A549 (cell line): Measurements from ENCODE around the gene DIAPH2. TPM values are rescaled to one million over a fixed set of nuclear protein-coding genes. Genes with fewer than 3 reads are reported as not detected.

ENCODE experiments used
- ATAC-seq, 2 experiments: fragments of 200-7000 bp in 1 of 2; fragments of >200 bp in 1 of 2; cut with Nextera tagmentation in 1 of 2; cut with Tn5 transposase in 1 of 2; 3 replicates each; pipeline versions ENCODE4 v1.8.0 to v1.9.1; 2018 to 2020; ENCODE audit warnings: mild to moderate bottlenecking in 1 of 2, moderate library complexity in 1 of 2
- CTCF ChIA-PET: fragments of 300-600 bp; sonication (Branson Sonifier 250); formaldehyde crosslinking; extraction: SDS; loops from one replicate; lab custom pipeline; 2021; ENCODE audit warnings: antibody characterized with exemption, inconsistent platforms; lab: Yijun Ruan, JAX
- POLR2A ChIA-PET: fragments of 350-600 bp; formaldehyde crosslinking; extraction: SDS; loops from one replicate; lab custom pipeline; 2021; ENCODE audit warnings: antibody characterized with exemption, inconsistent platforms; lab: Yijun Ruan, JAX
- DNase-seq, 2 experiments: peaks; one replicate each; pipeline versions ENCODE4 v3.0.0 to v3.0.0-alpha.2; 2011 to 2016; ENCODE audit warnings: low read depth in 1 of 2, low spot score in 1 of 2
- FAIRE-seq: peaks from 2 replicates; lab custom pipeline; 2011; peaks lifted over from hg19 to GRCh38; lab: Jason Lieb, UNC
- H3K27ac ChIP-seq, 2 experiments: fragments of >200 bp; sonication (Bioruptor Twin); formaldehyde crosslinking; 3 replicates each; pipeline ENCODE4 v1.5.1; 2016 to 2017
- H3K4me1 ChIP-seq: fragments of >200 bp; sonication (Bioruptor Twin); formaldehyde crosslinking; 3 replicates; pipeline ENCODE4 v1.6.1; 2016
- H3K4me2 ChIP-seq: fragments of >200 bp; sonication (Bioruptor Twin); formaldehyde crosslinking; 3 replicates; pipeline ENCODE4 v1.6.1; 2016
- H3K4me3 ChIP-seq: fragments of >200 bp; sonication (Bioruptor Twin); formaldehyde crosslinking; 3 replicates; pipeline ENCODE4 v1.5.1; 2016
- H3K9me3 ChIP-seq: fragments of >200 bp; sonication (Bioruptor Twin); formaldehyde crosslinking; 3 replicates; pipeline ENCODE4 v1.6.1; 2016
- CHD2 ChIP-seq: fragments of 150-350 bp; IDR thresholded peaks from 2 replicates; pipeline ENCODE4 v1.6.1; 2014; ENCODE audit warnings: low read length; ENCODE audit not compliant: partially characterized antibody
- CHD4 ChIP-seq: fragments of 200-600 bp; sonication (generic); IDR thresholded peaks from 2 replicates; pipeline ENCODE4 v1.6.1; 2016; ENCODE audit warnings: antibody characterized with exemption, mild to moderate bottlenecking, borderline replicate concordance
- CTCF ChIP-seq: fragments of >200 bp; sonication (Bioruptor Twin); formaldehyde crosslinking; IDR thresholded peaks from 3 replicates; pipeline ENCODE4 v1.5.1; 2016
- E2F6 ChIP-seq: IDR thresholded peaks from 2 replicates; pipeline ENCODE4 v1.6.1; 2012; ENCODE audit warnings: low read depth, borderline replicate concordance
- EP300 ChIP-seq, 2 experiments: fragments of >200 bp; sonication (Bioruptor Twin); formaldehyde crosslinking; IDR thresholded peaks; 2 replicates in 1 of 2; 3 replicates in 1 of 2; pipeline ENCODE4 v1.6.1; 2016 to 2017
- ESRRA ChIP-seq: fragments of 150-350 bp; IDR thresholded peaks from 2 replicates; pipeline ENCODE4 v1.6.1; 2014; ENCODE audit warnings: mild to moderate bottlenecking, low read length, borderline replicate concordance
- GATA3 ChIP-seq: IDR thresholded peaks from 2 replicates; pipeline ENCODE4 v1.6.1; 2012; ENCODE audit warnings: borderline replicate concordance
- HDAC2 ChIP-seq: fragments of 200-600 bp; sonication (generic); IDR thresholded peaks from 2 replicates; pipeline ENCODE4 v1.6.1; 2016
- HEYL ChIP-seq: fragments of 250-450 bp; sonication (Bioruptor Pico); IDR thresholded peaks from 2 replicates; pipeline ENCODE4 v1.8.0; 2021; ENCODE audit warnings: mild to moderate bottlenecking, moderate library complexity
- HMGXB4 ChIP-seq: fragments of 250-450 bp; sonication (Bioruptor Pico); IDR thresholded peaks from 2 replicates; pipeline ENCODE4 v1.5.0; 2021; ENCODE audit warnings: mild to moderate bottlenecking, moderate library complexity, borderline replicate concordance
- HOXA7 ChIP-seq: fragments of 250-450 bp; sonication (Bioruptor Pico); IDR thresholded peaks from 2 replicates; pipeline ENCODE4 v1.5.0; 2020; ENCODE audit warnings: mild to moderate bottlenecking, moderate library complexity
- KDM1A ChIP-seq: fragments of 200-600 bp; sonication (generic); IDR thresholded peaks from 2 replicates; pipeline ENCODE4 v1.6.1; 2016; ENCODE audit warnings: low read depth, mild to moderate bottlenecking
- MAFK ChIP-seq: fragments of 450-650 bp; IDR thresholded peaks from 2 replicates; pipeline ENCODE4 v1.6.1; 2014; ENCODE audit not compliant: partially characterized antibody
- NFE2L2 ChIP-seq: fragments of 150-350 bp; conservative IDR thresholded peaks from 2 replicates; pipeline ENCODE4 v1.6.1; 2014; ENCODE audit warnings: low read length
- NPAS2 ChIP-seq: fragments of 250-450 bp; sonication (Bioruptor Pico); IDR thresholded peaks from 2 replicates; pipeline ENCODE4 v1.8.0; 2022; ENCODE audit warnings: mild to moderate bottlenecking, moderate library complexity, borderline replicate concordance
- PHF8 ChIP-seq: fragments of 200-600 bp; sonication (generic); IDR thresholded peaks from 2 replicates; pipeline ENCODE4 v1.6.1; 2016; ENCODE audit warnings: low read depth, mild to moderate bottlenecking, antibody characterized with exemption, moderate library complexity, borderline replicate concordance
- RAD21 ChIP-seq, 2 experiments: fragments of >200 bp in 1 of 2; sonication (Bioruptor Twin) in 1 of 2; formaldehyde crosslinking in 1 of 2; IDR thresholded peaks in 1 of 2; conservative IDR thresholded peaks in 1 of 2; 2 replicates in 1 of 2; 3 replicates in 1 of 2; pipeline ENCODE4 v1.6.1; 2012 to 2018; ENCODE audit warnings: inconsistent platforms in 1 of 2
- RARB ChIP-seq: fragments of 250-450 bp; sonication (Bioruptor Pico); IDR thresholded peaks from 2 replicates; pipeline ENCODE4 v1.8.0; 2021; ENCODE audit warnings: mild to moderate bottlenecking, moderate library complexity
- RFX5 ChIP-seq: fragments of 450-650 bp; IDR thresholded peaks from 2 replicates; pipeline ENCODE4 v1.7.1; 2014; ENCODE audit warnings: antibody characterized with exemption, mild to moderate bottlenecking, moderate library complexity
- TFCP2L1 ChIP-seq: fragments of 250-450 bp; sonication (Bioruptor Pico); IDR thresholded peaks from 2 replicates; pipeline ENCODE4 v1.5.0; 2021; ENCODE audit warnings: mild to moderate bottlenecking
- ZC3H11A ChIP-seq: fragments of 450-650 bp; IDR thresholded peaks from 2 replicates; pipeline ENCODE4 v1.6.1; 2014; ENCODE audit warnings: antibody characterized with exemption, mild to moderate bottlenecking
- ZFP36 ChIP-seq: fragments of 450-650 bp; IDR thresholded peaks from 2 replicates; pipeline ENCODE4 v1.6.1; 2014; ENCODE audit warnings: borderline replicate concordance; ENCODE audit not compliant: partially characterized antibody
- ZSCAN20 ChIP-seq: fragments of 250-450 bp; sonication (Bioruptor Pico); IDR thresholded peaks from 2 replicates; pipeline ENCODE4 v1.8.0; 2022; ENCODE audit warnings: mild to moderate bottlenecking, moderate library complexity
- WGBS: methylation state at CpG from one replicate; pipeline ENCODE4 v1.1.6; 2017; ENCODE audit errors: missing lambda C conversion rate; 5-methylcytosine and 5-hydroxymethylcytosine counted together
- polyA plus RNA-seq, 4 experiments: library from polyadenylated mRNA; depleted of rRNA in 3 of 4; stranded (reverse); fragments of >200 nt; fragmentation: RNase III in 1 of 4; extraction: RNeasy Plus Mini Kit Qiagen cat#74134 plus additional on column Dnase treatment in 1 of 4; gene quantifications; 2 replicates in 3 of 4; 3 replicates in 1 of 4; pipeline ENCODE4 v1.2.3, GENCODE V29; 2011 to 2017

The DIAPH2 gene
- polyA plus RNA-seq, 2 of the 4 experiments (the other 2 are of a cell fraction) = 3.7 to 10.0 TPM

- 65% methylated on average over 1 of the region's 1 CpG for WGBS
- no peak for ATAC-seq
- H3K4me3 ChIP-seq = no peak overlapping the region
- no peaks in the 10 kb centered on the region for H3K9me3 ChIP-seq
- no peaks in the 10 kb centered on the region for H3K4me1 ChIP-seq
- no peak for DNase-seq
- TF ChIP-seq KDM1A (no peak), TFCP2L1 (CRISPR knock-in tag) (no peak), GATA3 (no peak), NPAS2 (CRISPR knock-in tag) (no peak), MAFK (no peak), CHD4 (no peak), RARB (no peak), ZFP36 (no peak), HOXA7 (CRISPR knock-in tag) (no peak), EP300 (IDR thresholded peaks at IDR 0.05) (no peak)
- H3K27ac ChIP-seq = no peak overlapping the region
- H3K4me2 ChIP-seq = no peak overlapping the region
- ChIA-PET POLR2A (no interaction called here), CTCF (no interaction called here)
- FAIRE-seq = no peak
These were observed 530.5 kb downstream of the DIAPH2 start for GRCh38 chrX:97215186-97215585.

GRCh38 chrX:97224148-97224547, 539.5 kb downstream of the DIAPH2 start:
- no peak overlapping the region for H3K4me2 ChIP-seq
- TF ChIP-seq TFCP2L1 (CRISPR knock-in tag) (no peak), CTCF (no peak), HMGXB4 (CRISPR knock-in tag) (no peak), CHD2 (no peak), NFE2L2 (no peak), ZFP36 (no peak), ZC3H11A (no peak), HDAC2 (no peak), HEYL (CRISPR knock-in tag) (no peak), PHF8 (no peak), E2F6 (no peak), RAD21 (conservative IDR thresholded peaks at IDR 0.05 in 1 of 2, IDR thresholded peaks at IDR 0.05 in 1 of 2) (no peak), KDM1A (no peak), RFX5 (no peak), ZSCAN20 (CRISPR knock-in tag) (no peak), HOXA7 (CRISPR knock-in tag) (no peak), ESRRA (no peak)
- DNase-seq (no peak), FAIRE-seq (peak; percentile 18), ATAC-seq (no peak)
- H3K9me3 ChIP-seq = no peaks in the 10 kb centered on the region
- no peaks in the 10 kb centered on the region for H3K4me1 ChIP-seq
- 96% methylated on average over 1 of the region's 1 CpG for WGBS
- ChIA-PET CTCF (no interaction called here), POLR2A (no interaction called here)
- no peak overlapping the region for H3K4me3 ChIP-seq
- no peak overlapping the region for H3K27ac ChIP-seq
